ENCODE measurements around the gene RFTN1.

RFTN1 gene

GRCh38 chr3:16427103-16427965 is 86.2 kb downstream of the RFTN1 start:
- DNase-seq, result no peak

- no peak for DNase-seq
These were observed 86.8 kb downstream of the RFTN1 start for GRCh38 chr3:16426665-16427064.

GRCh38 chr3:16426029-16426400 is 87.5 kb downstream of the RFTN1 start:
- no peak for DNase-seq

- DNase-seq, result no peak
These were observed 88.0 kb downstream of the RFTN1 start for GRCh38 chr3:16425398-16426028.

GRCh38 chr3:16423947-16424673 is 89.4 kb downstream of the RFTN1 start:
- DNase-seq, result no peak

GRCh38 chr3:16423298-16423697 is 90.2 kb downstream of the RFTN1 start:
- DNase-seq, result no peak

- no peak for DNase-seq
These were observed 93.8 kb downstream of the RFTN1 start for GRCh38 chr3:16419640-16420241.

GRCh38 chr3:16417945-16418739 is 95.4 kb downstream of the RFTN1 start:
- no peak for DNase-seq

GRCh38 chr3:16415911-16416476 is 97.5 kb downstream of the RFTN1 start:
- DNase-seq, result no peak

GRCh38 chr3:16413321-16413720 is 100.2 kb downstream of the RFTN1 start:
- no peak for DNase-seq

GRCh38 chr3:16412192-16412800 is 101.2 kb downstream of the RFTN1 start:
- DNase-seq, result no peak

GRCh38 chr3:16411441-16411840 is 102.1 kb downstream of the RFTN1 start:
- DNase-seq, result no peak

- no peak for DNase-seq
These were observed 102.8 kb downstream of the RFTN1 start for GRCh38 chr3:16410659-16411058.

- DNase-seq, result no peak
These were observed 104.5 kb downstream of the RFTN1 start for GRCh38 chr3:16409032-16409431.

- DNase-seq, result no peak
These were observed 106.1 kb downstream of the RFTN1 start for GRCh38 chr3:16407366-16407765.

GRCh38 chr3:16406579-16406978 is 106.9 kb downstream of the RFTN1 start:
- no peak for DNase-seq

GRCh38 chr3:16406166-16406565 is 107.3 kb downstream of the RFTN1 start:
- DNase-seq, result no peak

- no peak for DNase-seq
These were observed 109.1 kb downstream of the RFTN1 start for GRCh38 chr3:16404349-16404895.

GRCh38 chr3:16402451-16402850 is 111.0 kb downstream of the RFTN1 start:
- no peak for DNase-seq

- DNase-seq, result no peak
These were observed 112.2 kb downstream of the RFTN1 start for GRCh38 chr3:16401273-16401672.

All from NCI-H1436 treated with DMSO at 0.1 percent for 48 hours (cell line).